K562 (cell line): ENCODE results near the gene SLC6A20. TPM values are rescaled to one million over a fixed set of nuclear protein-coding genes. Genes with fewer than 3 reads are reported as not detected.

Experiments
- ARID3B ChIP-seq: fragments of 250-450 bp; sonication (Bioruptor Pico); IDR thresholded peaks from 2 replicates; pipeline ENCODE4 v1.4.0; 2020; ENCODE audit warnings: borderline replicate concordance
- CHAMP1 ChIP-seq: fragments of 450-650 bp; IDR thresholded peaks from 2 replicates; pipeline ENCODE4 v1.6.1; 2016; ENCODE audit warnings: mild to moderate bottlenecking
- E2F5 ChIP-seq: sonication (generic); formaldehyde crosslinking; IDR thresholded peaks from 2 replicates; pipeline ENCODE4 v1.8.0; 2022; ENCODE audit warnings: mild to moderate bottlenecking, missing genetic modification reagents
- ERF ChIP-seq: fragments of 450-650 bp; formaldehyde crosslinking; IDR thresholded peaks from 2 replicates; pipeline ENCODE4 v1.4.0; 2020; ENCODE audit warnings: mild to moderate bottlenecking, mixed read lengths
- ETS2 ChIP-seq: IDR thresholded peaks from 2 replicates; pipeline ENCODE4 v1.6.1; 2016; ENCODE audit warnings: borderline replicate concordance, missing genetic modification characterization, mild to moderate bottlenecking, moderate library complexity, missing compliant biosample characterization; ENCODE audit not compliant: poor library complexity, severe bottlenecking
- ETV1 ChIP-seq: fragments of 450-650 bp; conservative IDR thresholded peaks from 2 replicates; pipeline ENCODE4 v1.6.1; 2016; ENCODE audit warnings: missing genetic modification characterization, control low read depth, low read depth, missing compliant biosample characterization
- ETV6 ChIP-seq, 3 experiments: fragments of 150-350 bp in 1 of 3; sonication (generic) in 1 of 3; formaldehyde crosslinking in 1 of 3; IDR thresholded peaks; 2 replicates each; pipeline versions ENCODE4 v1.6.1 to v1.8.0; 2014 to 2022; ENCODE audit warnings: borderline replicate concordance in 2 of 3, low read depth in 2 of 3, antibody characterized with exemption in 1 of 3, low read length in 1 of 3, mild to moderate bottlenecking in 1 of 3, missing genetic modification reagents in 1 of 3
- EWSR1 ChIP-seq: fragments of 450-650 bp; IDR thresholded peaks from 2 replicates; pipeline ENCODE4 v1.6.1; 2018; ENCODE audit warnings: borderline replicate concordance, mild to moderate bottlenecking, low read depth, moderate library complexity; ENCODE audit not compliant: partially characterized antibody
- GTF2F1 ChIP-seq: IDR thresholded peaks from 2 replicates; pipeline ENCODE4 v1.6.1; 2011; ENCODE audit warnings: low read depth, low read length, improper control_type of control experiment
- HNRNPH1 ChIP-seq: fragments of 200-400 bp; formaldehyde crosslinking; optimal IDR thresholded peaks from 2 replicates; pipeline ENCODE3; 2017; ENCODE audit warnings: low read depth, mild to moderate bottlenecking, low read length, moderate library complexity
- KAT7 ChIP-seq: sonication (generic); formaldehyde crosslinking; IDR thresholded peaks from 2 replicates; pipeline ENCODE4 v1.8.0; 2022; ENCODE audit warnings: missing genetic modification reagents, mild to moderate bottlenecking, borderline replicate concordance
- KHSRP ChIP-seq: fragments of 450-650 bp; IDR thresholded peaks from 2 replicates; pipeline ENCODE4 v1.6.1; 2017
- NONO ChIP-seq, 2 experiments: fragments of 200-400 bp in 1 of 2; fragments of 450-650 bp in 1 of 2; formaldehyde crosslinking in 1 of 2; IDR thresholded peaks; 2 replicates each; pipeline ENCODE4 v1.6.1; 2017; ENCODE audit warnings: low read depth in 2 of 2, mild to moderate bottlenecking in 2 of 2, moderate library complexity in 2 of 2, low read length in 1 of 2
- PHTF2 ChIP-seq: fragments of 250-450 bp; sonication (Bioruptor Pico); IDR thresholded peaks from 2 replicates; pipeline ENCODE4 v1.5.0; 2021; ENCODE audit warnings: mild to moderate bottlenecking
- RBM22 ChIP-seq: fragments of 200-400 bp; formaldehyde crosslinking; IDR thresholded peaks from 2 replicates; pipeline ENCODE4 v1.6.1; 2018; ENCODE audit warnings: low read length, low read depth; ENCODE audit not compliant: poor library complexity, severe bottlenecking
- SMAD3 ChIP-seq: fragments of 450-650 bp; formaldehyde crosslinking; conservative IDR thresholded peaks from 2 replicates; pipeline ENCODE4 v1.4.0; 2020; ENCODE audit warnings: mild to moderate bottlenecking
- SMARCE1 ChIP-seq: fragments of 450-650 bp; IDR thresholded peaks from 2 replicates; pipeline ENCODE4 v1.7.1; 2016; ENCODE audit warnings: mild to moderate bottlenecking
- STAG1 ChIP-seq: sonication (generic); formaldehyde crosslinking; IDR thresholded peaks from 2 replicates; pipeline ENCODE4 v1.5.0; 2020; ENCODE audit warnings: missing genetic modification reagents, borderline replicate concordance
- TAF1 ChIP-seq: IDR thresholded peaks from 2 replicates; pipeline ENCODE4 v1.6.1; 2011; ENCODE audit warnings: mild to moderate bottlenecking, low read length, moderate library complexity; ENCODE audit not compliant: insufficient read depth, control insufficient read depth, severe bottlenecking; ENCODE audit errors: extremely low read depth
- TBP ChIP-seq: optimal IDR thresholded peaks from 2 replicates; pipeline ENCODE3; 2011; ENCODE audit warnings: low read depth, low read length, improper control_type of control experiment
- ZBTB8A ChIP-seq: fragments of 450-650 bp; IDR thresholded peaks from 2 replicates; pipeline ENCODE4 v1.6.1; 2018; ENCODE audit warnings: mild to moderate bottlenecking, moderate library complexity; ENCODE audit not compliant: partially characterized antibody
- ZNF263 ChIP-seq: sonication (generic); formaldehyde crosslinking; IDR thresholded peaks from 2 replicates; pipeline ENCODE4 v1.8.0; 2022; ENCODE audit warnings: mild to moderate bottlenecking, missing genetic modification reagents, borderline replicate concordance
- ZNF695 ChIP-seq: fragments of 450-650 bp; formaldehyde crosslinking; IDR thresholded peaks from 2 replicates; pipeline ENCODE4 v1.4.0; 2020; ENCODE audit warnings: mild to moderate bottlenecking, moderate library complexity
- polyA plus RNA-seq, 8 experiments: library from polyadenylated mRNA; depleted of rRNA in 4 of 8; stranded (reverse) in 5 of 8; unstranded in 3 of 8; fragments of >200 nt; fragmentation: Nextera tagmentation in 2 of 8; fragmentation: Illumina TruSeq in 1 of 8; extraction: Ambion mirVana in 2 of 8; extraction: Trizol in 1 of 8; gene quantifications; 2 replicates each; pipeline versions ENCODE4 v1.2.1 to v1.2.3, GENCODE V29; 2011 to 2014; ENCODE audit warnings: inconsistent platforms in 1 of 8, missing spikeins in 1 of 8
- total RNA-seq, 7 experiments: library from RNA; depleted of rRNA in 6 of 7; stranded (reverse); fragments of >200 nt in 6 of 7; fragmentation: Illumina TruSeq in 2 of 7; extraction: Trizol in 2 of 7; gene quantifications; 2 replicates each; pipeline versions ENCODE4 v1.2.1 to v1.2.3, GENCODE V29; 2011 to 2021; ENCODE audit warnings: low replicate concordance in 1 of 7

The SLC6A20 gene
- total and polyA plus RNA-seq, 9 of the 15 experiments (the other 6 are each of a cell fraction or from before 2014, with no cell fraction given), result not detected

DNA sequence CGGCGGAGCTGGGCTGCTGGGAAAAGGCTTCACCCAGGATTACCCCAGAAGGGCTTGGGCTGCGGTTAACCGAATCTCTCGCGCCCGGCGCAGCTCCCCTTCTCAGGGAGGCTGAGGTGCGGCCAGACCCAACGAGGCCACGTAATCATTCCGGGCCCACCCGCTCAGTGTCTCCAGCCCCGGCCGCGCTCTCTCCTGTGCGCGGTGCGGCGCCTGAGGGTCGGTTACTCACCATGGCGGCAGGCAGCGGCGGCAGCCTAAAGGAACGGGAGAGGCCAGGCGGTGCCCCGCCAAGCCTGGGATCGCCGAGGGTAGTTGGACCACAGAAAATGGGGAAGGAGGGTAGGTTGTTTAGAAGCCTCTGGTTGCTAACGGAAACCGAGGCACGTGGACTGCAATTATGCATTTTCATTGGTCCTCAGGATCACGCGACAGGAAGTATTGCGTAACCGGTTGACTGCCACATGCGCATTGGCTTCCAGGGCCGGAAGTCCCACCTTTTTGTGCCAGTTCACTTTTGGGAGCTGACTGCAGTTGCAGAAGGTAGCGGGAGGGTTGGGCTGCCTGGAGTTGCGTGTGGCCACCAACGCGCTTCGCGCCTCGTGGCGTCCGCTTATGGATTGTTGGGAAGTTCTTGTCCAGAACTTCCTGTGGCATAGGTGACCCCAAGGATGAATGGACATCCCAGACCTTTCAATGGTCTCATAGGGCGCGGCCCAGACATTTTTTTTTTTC is 45.6 kb upstream of the SLC6A20 start, which contains the start of gene LZTFL1 (continued):
- TF ChIP-seq EWSR1 (no peak), ZBTB8A (no peak), ZNF695 (no peak), CHAMP1 (no peak; the same call in 1 of the 2 replicates), NONO (IDR thresholded peaks at IDR 0.05; ENCODE audit: low read depth in 2 of 2, low read length in 1 of 2) (peak in 1 of 2 experiments; percentile 14; a peak in 1 of 4 replicates), PHTF2 (CRISPR knock-in tag) (no peak), TAF1 (peak; percentile 31), HNRNPH1 (no peak), SMAD3 (no peak), E2F5 (CRISPR knock-in tag) (0 out of 2 replicates have a peak, but pooled peaks have one; percentile 71), ETV6 (IDR thresholded peaks at IDR 0.05; ENCODE audit: borderline replicate concordance in 1 of 2, low read depth in 2 of 2, low read length in 1 of 2) (no peak), ETV6 (CRISPR knock-in tag; IDR thresholded peaks at IDR 0.05; ENCODE audit: borderline replicate concordance) (no peak), GTF2F1 (no peak), ETS2 (tag) (no peak), STAG1 (CRISPR knock-in tag) (peak; percentile 22; the same call in 1 of the 2 replicates), SMARCE1 (no peak), ARID3B (CRISPR knock-in tag) (no peak), RBM22 (no peak), KHSRP (no peak), TBP (peak; percentile 27), ETV1 (tag) (peak; percentile 64), KAT7 (no peak), ZNF263 (CRISPR knock-in tag) (peak; percentile 58; the same call in 1 of the 2 replicates), ERF (CRISPR knock-in tag) (0 out of 2 replicates have a peak, but pooled peaks have one; percentile 3)
